PC-3 (cell line): Measurements from ENCODE around the gene ZRANB1. TPM values are rescaled to one million over a fixed set of nuclear protein-coding genes. Genes with fewer than 3 reads are reported as not detected.

Experiments used
- ATAC-seq: fragments of 200-7000 bp; cut with Tn5 transposase; 2 replicates; pipeline ENCODE4 v1.9.1; 2020; ENCODE audit warnings: mild to moderate bottlenecking, moderate library complexity
- BruUV-seq: library from RNA; stranded (reverse); fragments of 400-500 nt; replicated peaks from 2 replicates; lab custom pipeline; 2021; lab: Mats Ljungman, UMichigan
- CTCF ChIA-PET: fragments of 300-600 bp; sonication (Branson Sonifier 250); formaldehyde crosslinking; loops from one replicate; lab custom pipeline; 2022; ENCODE audit warnings: antibody characterized with exemption; lab: Charles Lee
- POLR2A ChIA-PET: fragments of 300-600 bp; sonication (Branson Sonifier 250); formaldehyde crosslinking; loops from one replicate; lab custom pipeline; 2022; ENCODE audit warnings: antibody characterized with exemption; ENCODE audit not compliant: unreplicated experiment; lab: Charles Lee
- DNase-seq: peaks from one replicate; pipeline ENCODE4 v3.0.0-alpha.2; 2015
- H2AFZ ChIP-seq: fragments of 300-600 bp; sonication (generic); 2 replicates; pipeline ENCODE4 v1.6.0; 2016; ENCODE audit warnings: antibody characterized with exemption, low read length
- H3F3A ChIP-seq: fragments of 300-600 bp; sonication (generic); one replicate; pipeline ENCODE4 v1.6.0; 2017; ENCODE audit warnings: antibody characterized with exemption, low read length, control low read depth, mild to moderate bottlenecking; ENCODE audit not compliant: unreplicated experiment
- H3K27ac ChIP-seq: fragments of 300-600 bp; sonication (generic); 2 replicates; pipeline ENCODE4 v1.5.1; 2016; ENCODE audit warnings: mild to moderate bottlenecking, low read length
- H3K27me3 ChIP-seq: fragments of 300-600 bp; sonication (generic); 2 replicates; pipeline ENCODE4 v1.6.1; 2016; ENCODE audit warnings: low read length, mixed read lengths
- H3K36me3 ChIP-seq: fragments of 300-600 bp; sonication (generic); 2 replicates; pipeline ENCODE4 v1.6.1; 2016; ENCODE audit warnings: low read depth, mixed run types, low read length, mixed read lengths
- H3K4me1 ChIP-seq: fragments of 300-600 bp; sonication (generic); 2 replicates; pipeline ENCODE4 v1.5.1; 2016; ENCODE audit warnings: low read length; ENCODE audit not compliant: insufficient read depth
- H3K4me2 ChIP-seq: fragments of 300-600 bp; sonication (generic); 2 replicates; pipeline ENCODE4 v1.6.0; 2016; ENCODE audit warnings: low read length
- H3K4me3 ChIP-seq: fragments of 300-600 bp; sonication (generic); 2 replicates; pipeline ENCODE4 v1.5.1; 2016; ENCODE audit warnings: mild to moderate bottlenecking, low read length, mixed read lengths
- H3K79me2 ChIP-seq: fragments of 300-600 bp; sonication (generic); 2 replicates; pipeline ENCODE4 v1.6.1; 2017; ENCODE audit warnings: low read length, mixed read lengths
- H3K9ac ChIP-seq: fragments of 300-600 bp; sonication (generic); 2 replicates; pipeline ENCODE4 v1.6.0; 2016; ENCODE audit warnings: mild to moderate bottlenecking, low read length
- H3K9me2 ChIP-seq: fragments of 300-600 bp; sonication (generic); replicated peaks from 2 replicates; pipeline ENCODE4 v1.6.1; 2016; ENCODE audit warnings: mixed run types, low read length, mixed read lengths
- H3K9me3 ChIP-seq: fragments of 300-600 bp; sonication (generic); 2 replicates; pipeline ENCODE4 v1.6.1; 2016; ENCODE audit warnings: low read length, mixed read lengths
- H4K20me1 ChIP-seq: fragments of 300-600 bp; sonication (generic); 2 replicates; pipeline ENCODE4 v1.6.1; 2016; ENCODE audit warnings: low read length, mixed read lengths
- CTCF ChIP-seq: fragments of 300-600 bp; sonication (generic); conservative IDR thresholded peaks from 2 replicates; pipeline ENCODE4 v1.5.1; 2017; ENCODE audit warnings: antibody characterized with exemption, low read depth, mild to moderate bottlenecking, low read length
- EZH2 ChIP-seq: fragments of 300-600 bp; sonication (generic); IDR thresholded peaks from one replicate; pipeline ENCODE4 v1.6.1; 2017; ENCODE audit warnings: antibody characterized with exemption, mild to moderate bottlenecking, low read length; ENCODE audit not compliant: unreplicated experiment
- EZH2phosphoT487 ChIP-seq: fragments of 300-600 bp; sonication (generic); IDR thresholded peaks from 2 replicates; pipeline ENCODE4 v1.6.1; 2018; ENCODE audit warnings: mild to moderate bottlenecking, antibody characterized with exemption, low read length, borderline replicate concordance
- intact Hi-C: fragments of 100-400 bp; cut with micrococcal nuclease; formaldehyde crosslinking; loops from 2 replicates; pipeline ENCODE4 v1.9.0; 2023
- total RNA-seq: library from RNA; depleted of rRNA; stranded (reverse); fragments of >200 nt; gene quantifications from 2 replicates; pipeline ENCODE4 v1.2.3, GENCODE V29; 2014

Gene ZRANB1
- total RNA-seq, 1 experiment from 2014 or later, result 12.8 TPM

- BruUV-seq, result no TSS peak
- Histone ChIP-seq H3K9ac (no peak overlapping the region), H3K9me2 (no peaks in the 10 kb centered on the region), H3F3A (no peaks in the 10 kb centered on the region), H3K9me3 (no peaks in the 10 kb centered on the region), H3K4me2 (no peak overlapping the region), H3K79me2 (no peaks in the 10 kb centered on the region), H3K36me3 (peaks cover 7% of the 10 kb centered on the region; the same call in 1 of the 2 replicates), H4K20me1 (no peaks in the 10 kb centered on the region), H3K4me1 (no peaks in the 10 kb centered on the region), H3K4me3 (no peak overlapping the region), H3K27me3 (no peaks in the 10 kb centered on the region), H3K27ac (no peak overlapping the region), H2AFZ (no peak overlapping the region)
- CTCF ChIA-PET, result no interaction called here
- POLR2A ChIA-PET, result no interaction called here
- TF ChIP-seq EZH2phosphoT487 (no peak), CTCF (no peak), EZH2 (no peak)
- ATAC-seq (no peak), DNase-seq (no peak)
- intact Hi-C loops, result no loop called here
These were observed 53.7 kb downstream of the ZRANB1 start for GRCh38 chr10:124995605-124996004.

GRCh38 chr10:124996127-124996853 lies 54.4 kb downstream of the ZRANB1 start:
- Histone ChIP-seq H3K36me3 (peaks cover 3% of the 10 kb centered on the region; the same call in 1 of the 2 replicates), H2AFZ (no peak overlapping the region), H3K4me2 (no peak overlapping the region), H4K20me1 (no peaks in the 10 kb centered on the region), H3K9ac (no peak overlapping the region), H3K79me2 (no peaks in the 10 kb centered on the region), H3K9me2 (no peaks in the 10 kb centered on the region), H3K4me3 (no peak overlapping the region), H3F3A (no peaks in the 10 kb centered on the region), H3K9me3 (no peaks in the 10 kb centered on the region), H3K27me3 (no peaks in the 10 kb centered on the region), H3K27ac (no peak overlapping the region), H3K4me1 (no peaks in the 10 kb centered on the region)
- ATAC-seq (no peak), DNase-seq (no peak)
- POLR2A ChIA-PET, result no interaction called here
- intact Hi-C loops, result no loop called here
- TF ChIP-seq EZH2phosphoT487 (no peak), CTCF (no peak), EZH2 (no peak)
- CTCF ChIA-PET, result no interaction called here
- BruUV-seq, result no TSS peak

GRCh38 chr10:124996854-124997215 lies 54.9 kb downstream of the ZRANB1 start:
- TF ChIP-seq CTCF (no peak), EZH2phosphoT487 (no peak), EZH2 (no peak)
- intact Hi-C loops, result no loop called here
- Histone ChIP-seq H4K20me1 (no peaks in the 10 kb centered on the region), H3K9ac (no peak overlapping the region), H3K9me2 (no peaks in the 10 kb centered on the region), H3F3A (no peaks in the 10 kb centered on the region), H3K36me3 (no peaks in the 10 kb centered on the region; the same call in 1 of the 2 replicates), H3K79me2 (no peaks in the 10 kb centered on the region), H3K4me2 (no peak overlapping the region), H3K27me3 (no peaks in the 10 kb centered on the region), H3K4me3 (no peak overlapping the region), H3K27ac (no peak overlapping the region), H3K4me1 (no peaks in the 10 kb centered on the region), H2AFZ (no peak overlapping the region), H3K9me3 (no peaks in the 10 kb centered on the region)
- ChIA-PET POLR2A (no interaction called here), CTCF (no interaction called here)
- no peak for ATAC-seq
- DNase-seq, result no peak
- BruUV-seq, result no TSS peak
